ENCODE measurements around the gene COL21A1.

COL21A1 gene

DNA sequence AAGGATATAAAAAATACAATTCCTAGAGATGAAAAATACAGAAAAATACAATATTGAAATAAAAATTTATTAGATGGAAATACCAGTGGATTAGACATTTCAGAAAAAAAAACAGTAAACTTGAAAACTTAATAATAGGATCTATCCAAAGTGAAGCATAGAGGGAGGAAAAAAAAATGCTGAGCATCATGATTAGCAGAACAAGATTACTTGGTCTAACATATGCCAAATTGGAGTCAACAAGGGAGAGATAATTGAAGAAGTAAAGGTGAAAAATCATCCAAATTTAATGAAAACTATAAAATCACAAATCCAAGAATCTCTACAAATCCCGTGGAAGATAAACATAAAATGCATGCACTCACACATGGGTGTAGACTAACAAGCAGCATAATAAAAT is 205.8 kb downstream of the COL21A1 start:
- DNase-seq (ENCODE audit: low read depth): no peak
- TF ChIP-seq, protein P1, sequence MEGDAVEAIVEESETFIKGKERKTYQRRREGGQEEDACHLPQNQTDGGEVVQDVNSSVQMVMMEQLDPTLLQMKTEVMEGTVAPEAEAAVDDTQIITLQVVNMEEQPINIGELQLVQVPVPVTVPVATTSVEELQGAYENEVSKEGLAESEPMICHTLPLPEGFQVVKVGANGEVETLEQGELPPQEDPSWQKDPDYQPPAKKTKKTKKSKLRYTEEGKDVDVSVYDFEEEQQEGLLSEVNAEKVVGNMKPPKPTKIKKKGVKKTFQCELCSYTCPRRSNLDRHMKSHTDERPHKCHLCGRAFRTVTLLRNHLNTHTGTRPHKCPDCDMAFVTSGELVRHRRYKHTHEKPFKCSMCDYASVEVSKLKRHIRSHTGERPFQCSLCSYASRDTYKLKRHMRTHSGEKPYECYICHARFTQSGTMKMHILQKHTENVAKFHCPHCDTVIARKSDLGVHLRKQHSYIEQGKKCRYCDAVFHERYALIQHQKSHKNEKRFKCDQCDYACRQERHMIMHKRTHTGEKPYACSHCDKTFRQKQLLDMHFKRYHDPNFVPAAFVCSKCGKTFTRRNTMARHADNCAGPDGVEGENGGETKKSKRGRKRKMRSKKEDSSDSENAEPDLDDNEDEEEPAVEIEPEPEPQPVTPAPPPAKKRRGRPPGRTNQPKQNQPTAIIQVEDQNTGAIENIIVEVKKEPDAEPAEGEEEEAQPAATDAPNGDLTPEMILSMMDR (IDR thresholded peaks at IDR 0.05; ENCODE audit: insufficient read depth, low read depth, low read length, missing control alignments): no peak

DNA sequence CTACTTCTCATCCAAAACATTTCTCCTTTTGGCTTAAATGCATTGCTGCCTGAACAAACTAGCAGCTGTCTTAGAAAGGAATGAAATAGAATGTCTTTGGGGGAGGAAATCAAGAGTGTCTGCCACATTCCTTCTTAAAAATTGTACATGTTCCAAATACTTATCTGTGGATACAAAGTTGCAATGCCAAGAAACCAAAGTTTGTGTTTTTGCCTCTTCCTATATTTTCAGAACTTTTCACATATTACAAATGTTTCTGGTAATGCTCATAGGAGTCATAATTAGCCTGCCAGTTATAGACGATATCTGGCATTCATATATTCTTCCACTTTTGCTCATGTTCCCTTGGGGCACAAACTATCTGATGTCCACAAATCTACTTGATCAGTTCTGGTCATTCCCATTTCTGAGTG is 206.5 kb downstream of the COL21A1 start:
- no peak for DNase-seq (ENCODE audit: low read depth)
- H3K4me3 ChIP-seq (ENCODE audit: low read depth, low read length): no peak overlapping the region
- TF ChIP-seq, protein P1 (IDR thresholded peaks at IDR 0.05; ENCODE audit: insufficient read depth, low read depth, low read length, missing control alignments): no peak

More for the DNA sequence above, 205.8 kb downstream of the COL21A1 start:
- H3K4me3 ChIP-seq (ENCODE audit: low read depth, low read length): no peak overlapping the region

DNA sequence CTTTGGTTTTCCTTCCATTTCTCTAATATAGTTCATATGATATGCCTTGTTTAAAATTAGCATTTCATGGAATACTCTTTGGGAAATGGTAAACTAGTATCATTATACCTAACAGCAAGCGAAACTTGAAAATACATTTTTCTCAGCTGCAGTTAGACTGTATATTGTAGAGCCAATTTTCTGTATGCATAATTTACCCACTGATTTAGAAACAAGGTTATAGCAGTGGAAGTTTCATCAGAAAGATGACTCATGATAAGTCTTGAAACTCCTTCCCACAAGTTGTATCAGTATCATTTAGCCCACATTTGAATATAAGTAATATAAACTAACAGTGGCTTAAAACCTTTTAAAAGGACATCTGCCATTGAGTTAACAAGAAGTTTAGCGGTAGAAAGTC is 207.2 kb downstream of the COL21A1 start:
- DNase-seq (ENCODE audit: low read depth): no peak
- TF ChIP-seq, protein P1 (IDR thresholded peaks at IDR 0.05; ENCODE audit: insufficient read depth, low read depth, low read length, missing control alignments): no peak
- H3K4me3 ChIP-seq (ENCODE audit: low read depth, low read length): no peak overlapping the region

DNA sequence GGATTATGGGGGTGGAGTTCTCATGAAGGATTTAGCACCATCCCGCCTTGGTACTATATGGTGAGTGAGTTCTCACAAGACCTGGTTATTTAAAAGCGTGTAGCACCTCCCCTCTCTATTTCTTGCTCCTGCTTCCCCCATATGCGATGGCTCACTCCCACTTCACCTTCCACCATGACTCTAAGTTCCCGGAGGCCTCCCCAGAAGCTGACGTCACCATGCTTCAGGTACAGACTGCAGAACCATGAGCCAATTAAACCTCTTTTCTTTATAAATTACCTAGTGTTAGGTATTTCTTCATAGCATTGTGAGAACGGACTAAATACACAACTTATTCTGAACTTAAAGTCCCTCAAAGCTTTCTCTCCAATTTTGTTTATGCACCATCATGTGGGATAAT is 208.6 kb downstream of the COL21A1 start:
- no peak overlapping the region for H3K4me3 ChIP-seq (ENCODE audit: low read depth, low read length)
- no peak for DNase-seq (ENCODE audit: low read depth)
- TF ChIP-seq, protein P1 (IDR thresholded peaks at IDR 0.05; ENCODE audit: insufficient read depth, low read depth, low read length, missing control alignments): no peak

DNA sequence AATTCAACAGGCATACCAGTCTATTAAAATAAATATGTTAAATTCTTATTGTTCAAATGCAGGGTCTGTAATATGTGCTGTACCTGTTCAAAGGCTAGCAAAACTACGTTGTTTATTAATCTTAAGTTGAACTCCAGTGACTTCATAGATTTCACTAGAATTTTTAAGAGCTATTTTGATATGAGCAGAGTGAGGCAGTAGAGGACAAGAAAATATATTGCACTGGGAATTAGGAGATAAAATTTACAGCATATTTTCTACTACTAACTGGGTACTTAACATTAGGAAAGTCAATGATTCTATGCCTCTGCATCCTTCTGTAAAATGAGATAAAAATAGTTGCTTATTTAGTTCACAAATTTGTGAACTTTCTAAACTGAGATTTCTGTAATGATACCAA is 209.8 kb downstream of the COL21A1 start:
- no peak overlapping the region for H3K4me3 ChIP-seq (ENCODE audit: low read depth, low read length)
- DNase-seq (ENCODE audit: low read depth): no peak
- TF ChIP-seq, protein P1 (IDR thresholded peaks at IDR 0.05; ENCODE audit: insufficient read depth, low read depth, low read length, missing control alignments): no peak

DNA sequence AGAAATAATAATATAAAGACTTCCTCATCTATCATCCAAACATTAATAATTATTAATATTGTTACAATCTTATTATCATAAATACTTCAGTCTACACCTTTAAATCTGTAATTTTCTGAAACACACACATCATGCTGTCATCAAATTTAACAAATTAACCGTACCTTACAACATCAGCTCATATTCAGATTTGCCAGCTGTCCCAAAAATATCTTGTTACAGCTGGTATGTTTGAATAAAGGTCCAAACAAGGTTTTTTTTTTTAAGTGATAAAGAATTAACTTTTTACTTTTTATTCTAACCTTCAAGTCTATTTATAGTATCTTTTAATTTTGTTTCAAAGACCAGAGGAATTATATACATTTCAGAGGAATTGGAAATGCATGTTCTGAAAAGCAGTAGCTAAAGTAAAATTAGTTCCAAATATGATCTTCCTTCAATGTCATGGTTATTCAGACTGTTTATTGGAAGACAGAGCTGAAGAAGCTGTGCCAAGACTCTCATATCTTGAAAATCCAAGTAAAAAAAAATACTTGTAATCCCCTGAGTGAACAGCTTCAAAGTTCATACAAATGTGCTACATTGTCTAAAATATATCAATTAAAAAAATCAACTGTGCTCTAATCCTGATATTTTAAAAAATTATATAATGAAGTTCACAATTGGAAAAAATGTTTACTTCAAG is 210.3 kb downstream of the COL21A1 start:
- no peak overlapping the region for H3K4me3 ChIP-seq (ENCODE audit: low read depth, low read length)
- TF ChIP-seq, protein P1 (IDR thresholded peaks at IDR 0.05; ENCODE audit: insufficient read depth, low read depth, low read length, missing control alignments): no peak
- DNase-seq (ENCODE audit: low read depth): no peak

DNA sequence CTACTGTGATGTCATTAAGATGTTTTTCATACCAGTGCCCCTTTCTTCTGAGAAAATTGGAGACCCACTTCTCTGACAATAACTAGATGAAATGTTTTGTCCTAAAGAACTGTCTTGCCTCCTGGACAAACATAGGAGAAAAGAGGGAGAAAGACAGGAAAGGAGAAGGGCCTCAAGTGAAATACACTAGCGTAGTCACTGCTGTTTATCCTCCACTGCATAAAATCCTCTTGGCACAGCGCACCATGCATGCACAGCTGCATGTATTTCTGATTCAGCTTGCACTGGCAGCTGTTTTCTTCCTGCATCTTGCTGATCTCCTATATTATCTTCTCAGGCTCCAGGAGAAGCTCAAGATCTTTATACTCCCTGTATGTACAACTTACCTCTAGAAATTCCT is 214.0 kb downstream of the COL21A1 start:
- TF ChIP-seq, protein P1 (IDR thresholded peaks at IDR 0.05; ENCODE audit: insufficient read depth, low read depth, low read length, missing control alignments): no peak
- no peak overlapping the region for H3K4me3 ChIP-seq (ENCODE audit: low read depth, low read length)
- no peak for DNase-seq (ENCODE audit: low read depth)

All from GM12865 (cell line).